Activated CD4-positive, alpha-beta T cell treated with anti-CD3 and anti-CD28 coated beads for 4 hours (primary cell): ENCODE measurements around the gene ZNF500.
"Not testable (repeated sequence)": the region's sequence is repeated elsewhere in the genome, so short reads cannot be mapped to it uniquely, and the experiment has no call there.

Source experiments
- DNase-seq, 2 donors: peaks; one replicate each; pipeline ENCODE4 v3.0.0-alpha.2; 2020

The ZNF500 gene

GRCh38 chr16:4795828-4796572, 29.0 kb upstream of the ZNF500 start:
- no peak for DNase-seq

GRCh38 chr16:4795181-4795827, 28.3 kb upstream of the ZNF500 start, which contains the start of gene SMIM22:
TSS of gene SMIM22 (plus strand) at chr16:4795369. CDS start at chr16:4795735, 366 bp downstream.
- DNase-seq, result no peak

GRCh38 chr16:4792951-4793513, 26.1 kb upstream of the ZNF500 start:
- no peak for DNase-seq

DNA sequence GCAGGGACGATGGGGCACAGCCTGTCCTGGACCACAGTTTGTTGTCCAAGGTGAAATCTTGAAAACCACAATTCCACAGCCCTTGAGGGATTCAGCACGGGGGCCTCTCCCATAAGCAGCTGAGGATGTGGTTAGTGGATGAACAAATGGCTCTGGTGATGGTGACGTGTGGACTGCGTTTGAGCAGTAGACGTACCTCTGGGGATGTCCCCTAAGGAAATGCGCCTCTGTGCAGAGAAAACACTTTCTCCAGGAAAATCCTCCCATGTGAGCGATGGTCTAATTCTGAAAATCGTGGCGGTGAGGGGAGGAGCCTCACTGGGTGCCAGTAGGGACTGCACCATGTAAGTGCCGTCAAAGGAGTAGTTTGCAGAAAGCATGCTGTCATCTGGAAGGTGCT, 23.9 kb upstream of the ZNF500 start:
- DNase-seq, result no peak

DNA sequence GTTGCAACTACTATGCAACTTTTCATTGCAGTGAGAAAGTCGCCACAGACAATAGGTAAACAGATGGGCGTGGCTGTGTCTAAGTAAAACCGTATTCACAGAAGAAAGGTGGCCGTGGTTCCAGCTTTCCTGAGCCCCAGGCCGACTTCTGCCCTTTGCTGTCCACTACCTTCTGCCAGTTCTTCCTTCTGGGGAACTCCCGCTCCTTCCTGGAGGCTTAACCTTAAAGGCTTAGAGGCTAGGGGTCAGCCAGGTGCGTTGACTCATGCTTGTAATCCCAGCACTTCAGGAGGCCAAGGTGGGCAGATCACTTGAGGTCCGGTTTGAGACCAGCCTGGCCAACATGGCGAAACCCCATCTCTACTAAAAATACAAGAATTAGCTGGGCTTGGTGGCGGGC, 23.3 kb upstream of the ZNF500 start:
- DNase-seq, result no peak

GRCh38 chr16:4788910-4789309, 21.9 kb upstream of the ZNF500 start:
- DNase-seq, result no peak

- DNase-seq, result no peak
Measured at GRCh38 chr16:4788489-4788889, 21.5 kb upstream of the ZNF500 start.

GRCh38 chr16:4787627-4788482, 20.9 kb upstream of the ZNF500 start, which contains the start of gene SEPTIN12:
TSS of gene SEPTIN12 (minus strand) at chr16:4788345. CDS start at chr16:4787645, 700 bp downstream.
- DNase-seq, result no peak

- DNase-seq, result no peak
Measured at GRCh38 chr16:4787068-4787467, 20.1 kb upstream of the ZNF500 start.

GRCh38 chr16:4785758-4786433, 18.9 kb upstream of the ZNF500 start:
- DNase-seq, result no peak

DNA sequence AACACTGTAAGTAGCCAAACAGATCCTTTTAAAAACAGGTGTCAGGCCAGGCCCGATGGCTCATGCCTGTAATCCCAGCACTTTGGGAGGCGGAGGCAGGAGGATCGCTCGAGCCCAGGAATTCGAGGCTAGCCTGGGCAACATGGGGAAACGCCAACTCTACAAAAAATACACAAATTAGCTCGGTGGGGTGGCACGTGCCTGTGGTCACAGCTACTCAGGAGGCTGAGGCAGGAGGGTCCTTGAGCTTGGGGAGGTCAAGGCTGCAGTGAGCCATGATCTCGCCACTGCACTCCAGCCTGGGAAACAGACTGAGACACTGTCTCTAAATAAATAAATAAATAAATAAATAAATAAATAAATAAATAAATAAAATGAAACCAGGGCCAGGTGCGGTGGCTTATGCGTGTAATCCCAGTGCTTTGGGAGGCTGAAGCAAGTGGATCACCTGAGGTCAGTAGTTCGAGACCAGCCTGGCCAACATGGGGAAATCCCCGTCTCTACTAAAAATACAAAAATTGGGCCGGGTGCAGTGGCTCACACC, 17.6 kb upstream of the ZNF500 start:
- not testable (repeated sequence) for DNase-seq

- no peak for DNase-seq
Measured at GRCh38 chr16:4783951-4784336, 17.0 kb upstream of the ZNF500 start.

DNA sequence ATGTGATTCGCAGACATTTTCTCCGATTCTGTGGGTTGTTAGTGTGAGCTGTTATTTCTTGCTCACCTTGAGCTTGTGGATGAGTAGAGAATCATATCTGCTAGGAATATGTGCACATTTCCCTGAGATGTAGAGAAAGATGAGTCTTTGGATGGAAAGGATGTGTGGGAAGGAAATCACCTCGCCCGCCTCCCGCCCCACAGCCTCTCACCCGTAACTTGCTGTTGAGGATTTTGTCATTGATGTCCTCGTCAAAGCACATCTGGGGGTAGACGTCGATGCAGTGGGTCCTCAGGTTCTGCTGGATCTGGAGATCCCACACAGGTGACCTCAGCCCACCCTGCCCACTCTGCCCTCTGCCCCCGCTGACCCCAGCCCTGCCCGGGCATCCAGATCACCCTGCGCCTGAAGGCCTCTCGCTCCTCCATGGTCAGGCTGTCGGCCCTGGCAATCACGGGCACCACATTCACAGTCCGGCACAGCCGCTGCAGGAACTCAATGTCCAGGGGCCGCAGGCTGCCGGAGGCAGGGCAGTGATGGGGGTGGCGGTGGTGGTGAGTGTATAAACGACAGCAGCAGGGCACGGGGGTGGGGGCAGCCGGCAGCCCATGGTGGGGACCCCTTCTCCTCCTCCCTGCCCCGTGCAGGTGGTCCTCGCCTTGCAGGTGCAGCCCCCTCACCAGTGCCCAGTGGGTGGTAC, 16.4 kb upstream of the ZNF500 start:
- no peak for DNase-seq

DNA sequence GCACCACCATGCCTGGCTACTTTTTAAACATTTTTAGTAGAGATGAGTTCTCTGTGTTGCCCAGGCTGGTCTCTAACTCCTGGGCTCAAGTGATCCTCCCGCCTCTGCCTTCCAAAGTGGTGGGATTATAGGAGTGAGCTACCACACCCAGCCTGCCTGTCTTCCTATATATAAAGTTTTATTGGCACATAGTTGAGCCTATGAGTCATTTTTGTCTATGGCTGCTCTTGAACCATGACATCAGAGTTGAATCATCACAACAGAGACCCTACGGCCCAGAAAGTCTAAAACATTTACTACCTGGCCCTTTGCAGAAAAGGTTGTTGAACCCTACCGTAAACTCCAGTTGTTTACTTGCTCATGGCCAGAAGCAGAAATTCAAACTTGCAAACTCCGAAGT, 13.3 kb upstream of the ZNF500 start:
- no peak for DNase-seq

GRCh38 chr16:4778050-4778392, 11.1 kb upstream of the ZNF500 start:
- DNase-seq, result no peak

GRCh38 chr16:4777339-4778049, 10.5 kb upstream of the ZNF500 start:
- no peak for DNase-seq

DNA sequence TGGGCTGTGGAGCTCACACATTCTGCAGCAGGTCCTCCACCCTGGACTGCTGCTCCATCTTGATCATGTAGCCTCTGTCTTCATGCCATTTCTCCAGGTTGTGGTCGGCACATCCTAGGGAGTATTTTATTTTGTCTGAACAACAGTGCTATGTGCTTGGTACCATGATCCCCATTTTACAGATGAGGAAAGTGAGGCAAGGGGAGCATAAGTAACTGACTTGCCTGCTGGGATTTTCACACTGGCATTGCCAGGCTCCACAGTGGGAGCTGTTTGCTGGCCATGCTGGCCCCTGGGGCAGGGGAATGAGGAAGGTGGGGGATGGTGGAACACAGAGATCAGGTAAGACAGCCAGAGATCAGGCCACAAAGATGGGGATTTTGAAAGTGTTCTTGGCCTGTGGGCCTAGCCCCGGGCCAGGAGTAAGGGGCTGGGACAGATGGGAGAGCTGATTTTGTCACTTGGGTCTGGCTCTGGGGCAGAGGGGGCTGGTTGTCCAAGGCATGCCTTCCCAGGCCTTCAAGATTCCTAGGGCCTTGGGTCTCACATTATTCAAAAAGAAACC, 9.3 kb upstream of the ZNF500 start:
- no peak for DNase-seq

- DNase-seq, result no peak
Measured at GRCh38 chr16:4775005-4775404, 8.0 kb upstream of the ZNF500 start.

GRCh38 chr16:4772351-4772750, 5.4 kb upstream of the ZNF500 start:
- no peak for DNase-seq

DNA sequence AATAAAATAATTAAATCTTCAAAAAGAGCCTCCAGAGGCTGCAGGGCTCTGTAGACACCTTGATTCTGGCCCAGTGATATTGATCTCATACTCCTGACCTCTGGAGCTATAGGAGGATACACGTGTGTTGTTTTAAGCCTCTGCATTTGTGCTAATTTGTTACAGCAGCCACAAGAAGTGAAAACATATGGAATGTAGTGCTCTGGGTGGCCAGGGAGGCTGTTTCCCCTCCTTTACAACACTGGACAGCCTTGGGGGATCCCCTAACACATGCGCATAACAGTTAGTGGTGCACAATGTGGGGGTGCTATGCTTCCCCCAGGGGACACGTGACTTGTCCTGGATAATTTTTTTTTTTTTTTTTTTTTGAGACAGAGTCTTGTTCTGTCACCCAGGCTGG, 4.7 kb upstream of the ZNF500 start:
- DNase-seq, result no peak

- DNase-seq, result no peak
Measured at GRCh38 chr16:4769306-4769638, 2.3 kb upstream of the ZNF500 start.
